ENCODE results near the gene RABGAP1L. TPM values are rescaled to one million over a fixed set of nuclear protein-coding genes. Genes with fewer than 3 reads are reported as not detected.

Gene RABGAP1L
- total and polyA plus RNA-seq, 10 of the 15 experiments (the other 5 are each of a cell fraction or from before 2014, with no cell fraction given), result 5.8 to 194 (median 113) TPM

- TF ChIP-seq ZBTB11 (CRISPR knock-in tag; IDR thresholded peaks at IDR 0.05), result no peak
- TF ChIP-seq HSF1 (IDR thresholded peaks at IDR 0.05; ENCODE audit: low read depth, low read length), result no peak
- TF ChIP-seq SMC3 (IDR thresholded peaks at IDR 0.05; ENCODE audit: borderline replicate concordance, low read length), result no peak
- no peak for TF ChIP-seq PBX3 (IDR thresholded peaks at IDR 0.05; ENCODE audit: insufficient replicate concordance, low read depth, low read length)
- TF ChIP-seq SRF (IDR thresholded peaks at IDR 0.05; ENCODE audit: low read depth in 2 of 2, low read length in 2 of 2), result no peak
- no peak for TF ChIP-seq PRDM15 (CRISPR knock-in tag; IDR thresholded peaks at IDR 0.05)
- no peak for TF ChIP-seq ZNF274 (IDR thresholded peaks at IDR 0.05; ENCODE audit: insufficient read depth, insufficient read length)
- no peak for TF ChIP-seq POLR2AphosphoS2 (IDR thresholded peaks at IDR 0.05; ENCODE audit: low read depth, low read length)
- no peak for TF ChIP-seq IKZF1 (conservative IDR thresholded peaks at IDR 0.05)
- peak; percentile 71; the same call in 1 of the 2 replicates for TF ChIP-seq FOXM1 (IDR thresholded peaks at IDR 0.05; ENCODE audit: low read depth, low read length)
- TF ChIP-seq HCFC1 (IDR thresholded peaks at IDR 0.05; ENCODE audit: low read length), result no peak
- TF ChIP-seq YBX1 (IDR thresholded peaks at IDR 0.05), result no peak
- TF ChIP-seq RAD21 (IDR thresholded peaks at IDR 0.05; ENCODE audit: insufficient read depth, low read depth, low read length), result no peak
- TF ChIP-seq TARDBP (IDR thresholded peaks at IDR 0.05; ENCODE audit: borderline replicate concordance), result no peak
- TF ChIP-seq NR2C2 (IDR thresholded peaks at IDR 0.05; ENCODE audit: borderline replicate concordance, control insufficient read depth, insufficient read length, low read depth), result no peak
- TF ChIP-seq CEBPB (IDR thresholded peaks at IDR 0.05; ENCODE audit: borderline replicate concordance in 1 of 2, low read depth in 2 of 2, low read length in 2 of 2), result peak in 1 of 2 experiments; percentile 35; a peak in 1 of 4 replicates
- no peak for TF ChIP-seq NFXL1 (IDR thresholded peaks at IDR 0.05; ENCODE audit: borderline replicate concordance)
- no peak for TF ChIP-seq NBN (IDR thresholded peaks at IDR 0.05)
- TF ChIP-seq MYC (IDR thresholded peaks at IDR 0.05; ENCODE audit: insufficient read depth, insufficient read length, insufficient replicate concordance, low read length, severe bottlenecking), result no peak
Observed at GRCh38 chr1:174167265-174167803, 8.0 kb downstream of the RABGAP1L start (continued).

Data from GM12878 (cell line).